ENCODE data around the gene RNASET2. TPM values are rescaled to one million over a fixed set of nuclear protein-coding genes. Genes with fewer than 3 reads are reported as not detected.

The RNASET2 gene
- total and polyA plus RNA-seq, 7 experiments from 2014 or later: 147 to 683 (median 266) TPM

GRCh38 chr6:166939345-166939744, 17.0 kb downstream of the RNASET2 start:
- intact Hi-C loops (cut with micrococcal nuclease): loop anchor here in 1 of 2 donors (5.0 kb wide), 1 partner anchor 48 kb away; no protein-coding TSS in a partner anchor
- peak overlapping the region in 5 of 9 donors; percentile 7 to 83 (median 73) for H3K27ac Mint-ChIP-seq

GRCh38 chr6:166938704-166939103, 17.6 kb downstream of the RNASET2 start:
- H3K4me3 ChIP-seq (ENCODE audit: low read length): no peak overlapping the region
- H3K4me1 Mint-ChIP-seq: peaks cover 21 to 62% (median 39%) of the 10 kb centered on the region in 7 donors
- H3K4me3 Mint-ChIP-seq: no peak overlapping the region
- intact Hi-C loops (cut with micrococcal nuclease): loop anchor here in 1 of 2 donors (5.0 kb wide), 1 partner anchor 49 kb away; no protein-coding TSS in a partner anchor
- H3K9me3 Mint-ChIP-seq: no peaks in the 10 kb centered on the region
- peaks cover 12 to 51% (median 24%) of the 10 kb centered on the region in 3 experiments for H3K36me3 ChIP-seq (ENCODE audit: control insufficient read depth in 2 of 3, insufficient read depth in 3 of 3, low read length in 3 of 3)
- no peaks in the 10 kb centered on the region for H3K9me3 ChIP-seq (ENCODE audit: control insufficient read depth in 2 of 3, low read length in 3 of 3)
- POLR2A ChIA-PET: interaction anchor here (0.5 to 14.0 kb wide), 2 partner anchors 11 to 16 kb away, joined by 3 to 213 read pairs; partner anchors contain the start of gene RNASET2
- ATAC-seq: no peak
- no peaks in the 10 kb centered on the region for H3K27me3 ChIP-seq (ENCODE audit: control insufficient read depth in 2 of 2, insufficient read depth in 2 of 2, low read length in 2 of 2)
- no peak for DNase-seq
- peaks cover 11 to 39% (median 29%) of the 10 kb centered on the region in 5 donors for H3K36me3 Mint-ChIP-seq
- no peak overlapping the region for H3K27ac ChIP-seq (ENCODE audit: low read depth, low read length)
- peak overlapping the region in 2 of 9 donors; percentile 57 to 85 for H3K27ac Mint-ChIP-seq
- H3K27me3 Mint-ChIP-seq: no peaks in the 10 kb centered on the region
- H3K4me1 ChIP-seq (ENCODE audit: control insufficient read depth in 2 of 2, insufficient read depth in 2 of 2, low read length in 2 of 2): peaks cover 0 to 27% of the 10 kb centered on the region in 2 donors
- CTCF ChIA-PET: interaction anchor here (1.5 to 5.1 kb wide), 3 partner anchors 11 to 50 kb away, joined by 3 to 39 read pairs (median 8); no protein-coding TSS in a partner anchor

More at GRCh38 chr6:166939345-166939744, 17.0 kb downstream of the RNASET2 start:
- peaks cover 0 to 27% of the 10 kb centered on the region in 2 donors for H3K4me1 ChIP-seq (ENCODE audit: control insufficient read depth in 2 of 2, insufficient read depth in 2 of 2, low read length in 2 of 2)
- ChIA-PET POLR2A (interaction anchor here (14.0 kb wide), 1 partner anchor 15 kb away, joined by 213 read pairs; the partner anchor contains the start of gene RNASET2), CTCF (interaction anchor here (1.5 to 5.1 kb wide), 3 partner anchors 11 to 50 kb away, joined by 3 to 39 read pairs (median 8); no protein-coding TSS in a partner anchor)
- no peak overlapping the region for H3K4me3 ChIP-seq (ENCODE audit: low read length)
- peaks cover 10 to 45% (median 21%) of the 10 kb centered on the region in 3 experiments for H3K36me3 ChIP-seq (ENCODE audit: control insufficient read depth in 2 of 3, insufficient read depth in 3 of 3, low read length in 3 of 3)
- H3K27me3 ChIP-seq (ENCODE audit: control insufficient read depth in 2 of 2, insufficient read depth in 2 of 2, low read length in 2 of 2): no peaks in the 10 kb centered on the region
- H3K36me3 Mint-ChIP-seq: peaks cover 11 to 39% (median 30%) of the 10 kb centered on the region in 5 donors
- H3K27me3 Mint-ChIP-seq: no peaks in the 10 kb centered on the region
- no peak for DNase-seq
- H3K27ac ChIP-seq (ENCODE audit: low read depth, low read length): no peak overlapping the region
- no peak overlapping the region for H3K4me3 Mint-ChIP-seq
- ATAC-seq: no peak
- H3K4me1 Mint-ChIP-seq: peaks cover 19 to 62% (median 39%) of the 10 kb centered on the region in 7 donors
- H3K9me3 Mint-ChIP-seq: no peaks in the 10 kb centered on the region
- H3K9me3 ChIP-seq (ENCODE audit: control insufficient read depth in 2 of 3, low read length in 3 of 3): no peaks in the 10 kb centered on the region

GRCh38 chr6:166938150-166938549, 18.2 kb downstream of the RNASET2 start:
- intact Hi-C loops (cut with micrococcal nuclease): loop anchor here in 1 of 2 donors (5.0 kb wide), 1 partner anchor 49 kb away; no protein-coding TSS in a partner anchor
- Mint-ChIP-seq H3K27ac (peak overlapping the region in 5 of 9 donors; percentile 41 to 97 (median 57)), H3K27me3 (no peaks in the 10 kb centered on the region), H3K9me3 (no peaks in the 10 kb centered on the region), H3K4me1 (peaks cover 18 to 60% (median 36%) of the 10 kb centered on the region in 7 donors), H3K36me3 (peaks cover 11 to 38% (median 28%) of the 10 kb centered on the region in 5 donors), H3K4me3 (no peak overlapping the region)
- ATAC-seq (no peak), DNase-seq (no peak)
- Histone ChIP-seq H3K9me3 (ENCODE audit: control insufficient read depth in 2 of 3, low read length in 3 of 3) (no peaks in the 10 kb centered on the region), H3K27me3 (ENCODE audit: control insufficient read depth in 2 of 2, insufficient read depth in 2 of 2, low read length in 2 of 2) (no peaks in the 10 kb centered on the region), H3K36me3 (ENCODE audit: control insufficient read depth in 2 of 3, insufficient read depth in 3 of 3, low read length in 3 of 3) (peaks cover 13 to 56% (median 24%) of the 10 kb centered on the region in 3 experiments), H3K4me1 (ENCODE audit: control insufficient read depth in 2 of 2, insufficient read depth in 2 of 2, low read length in 2 of 2) (peaks cover 0 to 23% of the 10 kb centered on the region in 2 donors), H3K4me3 (ENCODE audit: low read length) (no peak overlapping the region), H3K27ac (ENCODE audit: low read depth, low read length) (no peak overlapping the region)
- POLR2A ChIA-PET: interaction anchor here (14.0 kb wide), 1 partner anchor 16 kb away, joined by 213 read pairs; the partner anchor contains the start of gene RNASET2
- CTCF ChIA-PET: interaction anchor here (1.0 to 5.1 kb wide), 4 partner anchors 12 to 163 kb away, joined by 3 to 39 read pairs (median 6); no protein-coding TSS in a partner anchor

GRCh38 chr6:166937746-166938145, 18.6 kb downstream of the RNASET2 start:
- Histone ChIP-seq H3K9me3 (ENCODE audit: control insufficient read depth in 2 of 3, low read length in 3 of 3) (no peaks in the 10 kb centered on the region), H3K27me3 (ENCODE audit: control insufficient read depth in 2 of 2, insufficient read depth in 2 of 2, low read length in 2 of 2) (no peaks in the 10 kb centered on the region), H3K27ac (ENCODE audit: low read depth, low read length) (no peak overlapping the region), H3K4me3 (ENCODE audit: low read length) (no peak overlapping the region), H3K36me3 (ENCODE audit: control insufficient read depth in 2 of 3, insufficient read depth in 3 of 3, low read length in 3 of 3) (peaks cover 12 to 61% (median 24%) of the 10 kb centered on the region in 3 experiments), H3K4me1 (ENCODE audit: control insufficient read depth in 2 of 2, insufficient read depth in 2 of 2, low read length in 2 of 2) (peaks cover 0 to 20% of the 10 kb centered on the region in 2 donors)
- no peak for ATAC-seq
- intact Hi-C loops (cut with micrococcal nuclease): loop anchor here in 1 of 2 donors (5.0 kb wide), 1 partner anchor 50 kb away; no protein-coding TSS in a partner anchor
- peak overlapping the region in 6 of 9 donors; percentile 41 to 97 (median 61) for H3K27ac Mint-ChIP-seq
- H3K36me3 Mint-ChIP-seq: peaks cover 11 to 39% (median 26%) of the 10 kb centered on the region in 5 donors
- CTCF ChIA-PET: interaction anchor here (1.0 to 5.1 kb wide), 2 partner anchors 51 to 163 kb away, joined by 3 to 39 read pairs; no protein-coding TSS in a partner anchor
- H3K27me3 Mint-ChIP-seq: no peaks in the 10 kb centered on the region
- no peak overlapping the region for H3K4me3 Mint-ChIP-seq
- H3K9me3 Mint-ChIP-seq: no peaks in the 10 kb centered on the region
- H3K4me1 Mint-ChIP-seq: peaks cover 14 to 60% (median 32%) of the 10 kb centered on the region in 7 donors
- POLR2A ChIA-PET: interaction anchor here (14.0 kb wide), 1 partner anchor 17 kb away, joined by 213 read pairs; the partner anchor contains the start of gene RNASET2
- no peak for DNase-seq

- H3K27ac ChIP-seq (ENCODE audit: low read depth, low read length): peak overlapping the region; percentile 54
- Mint-ChIP-seq H3K36me3 (peaks cover 17 to 47% (median 31%) of the 10 kb centered on the region in 5 donors), H3K4me3 (peak overlapping the region in 9 of 10 donors; percentile 6 to 74 (median 54)), H3K27me3 (no peaks in the 10 kb centered on the region), H3K4me1 (peaks cover 21 to 60% (median 32%) of the 10 kb centered on the region in 7 donors), H3K9me3 (peaks cover 0 to 1% (median 0%) of the 10 kb centered on the region in 11 donors), H3K27ac (peak overlapping the region; percentile 41 to 97 (median 85))
- ATAC-seq (peak; percentile 44), DNase-seq (peak in 4 of 9 donors; percentile 22 to 56 (median 27))
- intact Hi-C loops (cut with micrococcal nuclease): loop anchor here in 1 of 2 donors (1.0 to 5.0 kb wide), 2 partner anchors 15 to 51 kb away; no protein-coding TSS in a partner anchor
- POLR2A ChIA-PET: interaction anchor here (0.7 to 14.0 kb wide), 6 partner anchors 18 to 73 kb away, joined by 3 to 213 read pairs (median 4); partner anchors contain the start of gene RNASET2
- H3K27me3 ChIP-seq (ENCODE audit: control insufficient read depth in 2 of 2, insufficient read depth in 2 of 2, low read length in 2 of 2): no peaks in the 10 kb centered on the region
- peaks cover 0 to 16% of the 10 kb centered on the region in 2 donors for H3K4me1 ChIP-seq (ENCODE audit: control insufficient read depth in 2 of 2, insufficient read depth in 2 of 2, low read length in 2 of 2)
- H3K9me3 ChIP-seq (ENCODE audit: control insufficient read depth in 2 of 3, low read length in 3 of 3): no peaks in the 10 kb centered on the region
- CTCF ChIA-PET: interaction anchor here (0.8 to 5.1 kb wide), 2 partner anchors 53 to 500 kb away, joined by 5 to 39 read pairs; no protein-coding TSS in a partner anchor
- no peak overlapping the region for H3K4me3 ChIP-seq (ENCODE audit: low read length)
- H3K36me3 ChIP-seq (ENCODE audit: control insufficient read depth in 2 of 3, insufficient read depth in 3 of 3, low read length in 3 of 3): peaks cover 12 to 73% (median 30%) of the 10 kb centered on the region in 3 experiments
These were observed 20.1 kb downstream of the RNASET2 start for GRCh38 chr6:166936079-166936787.

All from naive thymus-derived CD4-positive, alpha-beta T cell (primary cell).